Nephron (organoid): ENCODE data around the gene SLC44A1.

Experiments
- H3K27ac Mint-ChIP-seq, 3 experiments: 2 replicates each; pipeline ENCODE4 v1.8.0; 2020; ENCODE audit warnings: mixed read lengths in 3 of 3, mild to moderate bottlenecking in 2 of 3, moderate library complexity in 1 of 3
- H3K27me3 Mint-ChIP-seq: 2 replicates; pipeline ENCODE4 v1.8.0; 2021; ENCODE audit warnings: low read depth, mild to moderate bottlenecking, moderate library complexity, mixed read lengths
- H3K36me3 Mint-ChIP-seq: 2 replicates; pipeline ENCODE4 v1.8.0; 2020; ENCODE audit warnings: low read depth, mixed read lengths
- H3K4me1 Mint-ChIP-seq: 2 replicates; pipeline ENCODE4 v1.8.0; 2020; ENCODE audit warnings: mixed read lengths
- H3K4me3 Mint-ChIP-seq, 3 experiments: 2 replicates each; pipeline ENCODE4 v1.8.0; 2020; ENCODE audit warnings: mild to moderate bottlenecking in 3 of 3, mixed read lengths in 3 of 3, moderate library complexity in 2 of 3
- H3K9me3 Mint-ChIP-seq: 2 replicates; pipeline ENCODE4 v1.8.0; 2020; ENCODE audit warnings: mixed read lengths
- CTCF ChIP-seq, 3 experiments: fragments of 200-600 bp; sonication (generic); IDR thresholded peaks; one replicate each; pipeline ENCODE4 v1.5.0; 2021; ENCODE audit warnings: antibody characterized with exemption in 3 of 3; ENCODE audit not compliant: unreplicated experiment in 3 of 3

The SLC44A1 gene

GRCh38 chr9:105236261-105236660 is 8.2 kb upstream of the SLC44A1 start:
- Mint-ChIP-seq H3K27me3 (peaks cover 11% of the 10 kb centered on the region), H3K27ac (no peak overlapping the region), H3K9me3 (no peaks in the 10 kb centered on the region), H3K4me3 (no peak overlapping the region), H3K4me1 (peaks cover 11% of the 10 kb centered on the region), H3K36me3 (no peaks in the 10 kb centered on the region)
- no peak for TF ChIP-seq CTCF (IDR thresholded peaks at IDR 0.05; ENCODE audit: unreplicated experiment in 3 of 3)

GRCh38 chr9:105237246-105237645 is 7.2 kb upstream of the SLC44A1 start:
- H3K9me3 Mint-ChIP-seq, result no peaks in the 10 kb centered on the region
- H3K27me3 Mint-ChIP-seq, result peaks cover 12% of the 10 kb centered on the region
- peaks cover 19% of the 10 kb centered on the region for H3K4me1 Mint-ChIP-seq
- no peak for TF ChIP-seq CTCF (IDR thresholded peaks at IDR 0.05; ENCODE audit: unreplicated experiment in 3 of 3)
- no peak overlapping the region for H3K27ac Mint-ChIP-seq
- H3K36me3 Mint-ChIP-seq, result no peaks in the 10 kb centered on the region
- H3K4me3 Mint-ChIP-seq, result no peak overlapping the region

- H3K27me3 Mint-ChIP-seq, result peaks cover 12% of the 10 kb centered on the region
- H3K27ac Mint-ChIP-seq, result no peak overlapping the region
- no peaks in the 10 kb centered on the region for H3K36me3 Mint-ChIP-seq
- peaks cover 30% of the 10 kb centered on the region for H3K4me1 Mint-ChIP-seq
- H3K4me3 Mint-ChIP-seq, result no peak overlapping the region
- no peak for TF ChIP-seq CTCF (IDR thresholded peaks at IDR 0.05; ENCODE audit: unreplicated experiment in 3 of 3)
- H3K9me3 Mint-ChIP-seq, result no peaks in the 10 kb centered on the region
Measured at GRCh38 chr9:105238302-105238701, 6.1 kb upstream of the SLC44A1 start.

- Mint-ChIP-seq H3K36me3 (no peaks in the 10 kb centered on the region), H3K27ac (peak overlapping the region; percentile 32 to 93 (median 90)), H3K4me1 (peaks cover 36% of the 10 kb centered on the region), H3K27me3 (peaks cover 12% of the 10 kb centered on the region), H3K4me3 (peak overlapping the region; percentile 4 to 33 (median 24)), H3K9me3 (no peaks in the 10 kb centered on the region)
- TF ChIP-seq CTCF (IDR thresholded peaks at IDR 0.05; ENCODE audit: unreplicated experiment in 3 of 3), result no peak
Measured at GRCh38 chr9:105241356-105242043, 3.0 kb upstream of the SLC44A1 start.

GRCh38 chr9:105242062-105242461 is 2.4 kb upstream of the SLC44A1 start:
- Mint-ChIP-seq H3K4me3 (peak overlapping the region; percentile 72 to 81 (median 72)), H3K27me3 (peaks cover 12% of the 10 kb centered on the region), H3K9me3 (no peaks in the 10 kb centered on the region), H3K4me1 (peaks cover 42% of the 10 kb centered on the region), H3K36me3 (no peaks in the 10 kb centered on the region), H3K27ac (peak overlapping the region; percentile 74 to 93 (median 90))
- no peak for TF ChIP-seq CTCF (IDR thresholded peaks at IDR 0.05; ENCODE audit: unreplicated experiment in 3 of 3)

- Mint-ChIP-seq H3K9me3 (no peaks in the 10 kb centered on the region), H3K4me1 (peaks cover 46% of the 10 kb centered on the region), H3K27ac (peak overlapping the region; percentile 74 to 93 (median 90)), H3K4me3 (peak overlapping the region; percentile 72 to 81 (median 72)), H3K36me3 (no peaks in the 10 kb centered on the region), H3K27me3 (peaks cover 8% of the 10 kb centered on the region)
- TF ChIP-seq CTCF (IDR thresholded peaks at IDR 0.05; ENCODE audit: unreplicated experiment in 3 of 3), result no peak
Measured at GRCh38 chr9:105242557-105242956, 1.9 kb upstream of the SLC44A1 start.
